ENCODE results near the gene LRP4. TPM values are rescaled to one million over a fixed set of nuclear protein-coding genes. Genes with fewer than 3 reads are reported as not detected.

Gene LRP4
- total and polyA plus RNA-seq, 2 donors (not counting 3 experiments of a cell fraction or from before 2014, with no cell fraction given), result 0.86 to 2.0 TPM

GRCh38 chr11:46900091-46900746 is 18.1 kb downstream of the LRP4 start:
- no peak overlapping the region for H2AFZ ChIP-seq (ENCODE audit: low read depth, low read length)
- TF ChIP-seq, protein P1, sequence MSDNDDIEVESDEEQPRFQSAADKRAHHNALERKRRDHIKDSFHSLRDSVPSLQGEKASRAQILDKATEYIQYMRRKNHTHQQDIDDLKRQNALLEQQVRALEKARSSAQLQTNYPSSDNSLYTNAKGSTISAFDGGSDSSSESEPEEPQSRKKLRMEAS (IDR thresholded peaks at IDR 0.05; ENCODE audit: insufficient read depth, insufficient read length), result no peak
- TF ChIP-seq GATA2 (IDR thresholded peaks at IDR 0.05; ENCODE audit: insufficient read depth, insufficient read length, low read depth, low read length) (no peak), POLR2A (IDR thresholded peaks at IDR 0.05; ENCODE audit: low read depth, low read length) (no peak), CTCF (IDR thresholded peaks at IDR 0.05; ENCODE audit: extremely low read depth in 1 of 2, insufficient read depth in 1 of 2, low read depth in 1 of 2, low read length in 2 of 2) (no peak), FOS (IDR thresholded peaks at IDR 0.05; ENCODE audit: borderline replicate concordance, insufficient read depth, low read length) (no peak), EZH2 (IDR thresholded peaks at IDR 0.05; ENCODE audit: borderline replicate concordance, low read depth, low read length, severe bottlenecking) (no peak), MYC (IDR thresholded peaks at IDR 0.05; ENCODE audit: low read depth, low read length) (no peak), JUN (IDR thresholded peaks at IDR 0.05; ENCODE audit: borderline replicate concordance, insufficient read depth, insufficient read length, low read depth) (no peak), POLR2AphosphoS5 (IDR thresholded peaks at IDR 0.05; ENCODE audit: insufficient read depth, low read depth, low read length) (no peak)
- DNase-seq (ENCODE audit: low read depth, low spot score) (no peak), FAIRE-seq (no peak)
- H3K4me2 ChIP-seq (ENCODE audit: insufficient read depth, low read length), result no peak overlapping the region
- no peaks in the 10 kb centered on the region for H3K27me3 ChIP-seq (ENCODE audit: control insufficient read depth in 2 of 2, insufficient read depth in 2 of 2, low read length in 2 of 2)
- H3K36me3 ChIP-seq (ENCODE audit: control insufficient read depth in 2 of 2, extremely low read depth in 1 of 2, insufficient read depth in 2 of 2, low read length in 2 of 2), result no peaks in the 10 kb centered on the region
- no peak overlapping the region for H3K4me3 ChIP-seq (replicated peaks in 1 of 3; ENCODE audit: insufficient read depth in 1 of 3, low read depth in 1 of 3, low read length in 3 of 3)
- H3K27ac ChIP-seq (ENCODE audit: insufficient read depth, low read depth, low read length), result no peak overlapping the region
- dilution Hi-C loops (cut with MboI; ENCODE audit: extremely low pct_ligation_motif_present, low sequenced_read_pairs) (no loop called here), intact Hi-C loops (cut with micrococcal nuclease) (no loop called here)
- H3K79me2 ChIP-seq (ENCODE audit: control insufficient read depth, insufficient read depth, low read length), result no peaks in the 10 kb centered on the region
- H3K9me3 ChIP-seq (replicated peaks; ENCODE audit: control insufficient read depth, insufficient read depth, low read length), result no peaks in the 10 kb centered on the region
- no TSS peak for BruUV-seq (replicated peaks)
- no peaks in the 10 kb centered on the region for H3K4me1 ChIP-seq (ENCODE audit: control insufficient read depth, extremely low read depth, insufficient read depth, low read length)
- no peak overlapping the region for H3K9ac ChIP-seq (replicated peaks; ENCODE audit: extremely low read depth, insufficient read depth, low read length)
- POLR2A ChIA-PET, result no interaction called here
- H3K9me1 ChIP-seq (replicated peaks; ENCODE audit: control insufficient read depth, extremely low read depth, insufficient read depth, low read length), result no peaks in the 10 kb centered on the region
- no peaks in the 10 kb centered on the region for H4K20me1 ChIP-seq (replicated peaks; ENCODE audit: control insufficient read depth, extremely low read depth, insufficient read depth, low read length)
- CTCF ChIA-PET, result interaction anchor here (1.3 to 4.6 kb wide), 3 partner anchors 10 to 253 kb away, joined by 4 to 24 read pairs (median 12); no protein-coding TSS in a partner anchor
